Breast epithelium (tissue), 3 donors: ENCODE results near the gene PPP1R12B.

ENCODE experiments used
- CTCF ChIP-seq, 3 donors: fragments of 450-650 bp; IDR thresholded peaks; one replicate each; pipeline ENCODE4 v1.5.1; 2016 to 2017; ENCODE audit warnings: antibody characterized with exemption in 3 of 3, mild to moderate bottlenecking in 3 of 3, moderate library complexity in 3 of 3
- POLR2A ChIP-seq: fragments of 450-650 bp; IDR thresholded peaks from one replicate; pipeline ENCODE4 v1.6.1; 2016; ENCODE audit warnings: antibody characterized with exemption, mild to moderate bottlenecking, moderate library complexity

GRCh38 chr1:202376247-202376646 is 27.7 kb downstream of the PPP1R12B start:
- TF ChIP-seq CTCF (IDR thresholded peaks at IDR 0.05) = no peak
- no peak for TF ChIP-seq POLR2A
